Nephron (organoid): ENCODE results near the gene ZC3H12A.
A peak's percentile ranks its signal among the peaks of the same experiment; 100 is the strongest.

Experiments
- H3K27ac Mint-ChIP-seq, 3 experiments: 2 replicates each; pipeline ENCODE4 v1.8.0; 2020; ENCODE audit warnings: mixed read lengths in 3 of 3, mild to moderate bottlenecking in 2 of 3, moderate library complexity in 1 of 3
- H3K27me3 Mint-ChIP-seq: 2 replicates; pipeline ENCODE4 v1.8.0; 2021; ENCODE audit warnings: low read depth, mild to moderate bottlenecking, moderate library complexity, mixed read lengths
- H3K36me3 Mint-ChIP-seq: 2 replicates; pipeline ENCODE4 v1.8.0; 2020; ENCODE audit warnings: low read depth, mixed read lengths
- H3K4me1 Mint-ChIP-seq: 2 replicates; pipeline ENCODE4 v1.8.0; 2020; ENCODE audit warnings: mixed read lengths
- H3K4me3 Mint-ChIP-seq, 3 experiments: 2 replicates each; pipeline ENCODE4 v1.8.0; 2020; ENCODE audit warnings: mild to moderate bottlenecking in 3 of 3, mixed read lengths in 3 of 3, moderate library complexity in 2 of 3
- H3K9me3 Mint-ChIP-seq: 2 replicates; pipeline ENCODE4 v1.8.0; 2020; ENCODE audit warnings: mixed read lengths
- CTCF ChIP-seq, 3 experiments: fragments of 200-600 bp; sonication (generic); IDR thresholded peaks; one replicate each; pipeline ENCODE4 v1.5.0; 2021; ENCODE audit warnings: antibody characterized with exemption in 3 of 3; ENCODE audit not compliant: unreplicated experiment in 3 of 3

Gene ZC3H12A

GRCh38 chr1:37458551-37458950, 15.8 kb upstream of the ZC3H12A start:
- H3K27ac Mint-ChIP-seq, result no peak overlapping the region
- no peaks in the 10 kb centered on the region for H3K36me3 Mint-ChIP-seq
- TF ChIP-seq CTCF (IDR thresholded peaks at IDR 0.05; ENCODE audit: unreplicated experiment in 3 of 3), result no peak
- H3K27me3 Mint-ChIP-seq, result peaks cover 33% of the 10 kb centered on the region
- H3K4me1 Mint-ChIP-seq, result no peaks in the 10 kb centered on the region
- H3K4me3 Mint-ChIP-seq, result no peak overlapping the region
- H3K9me3 Mint-ChIP-seq, result no peaks in the 10 kb centered on the region

GRCh38 chr1:37461698-37462436, 12.5 kb upstream of the ZC3H12A start:
- no peak overlapping the region for H3K27ac Mint-ChIP-seq
- no peaks in the 10 kb centered on the region for H3K36me3 Mint-ChIP-seq
- no peaks in the 10 kb centered on the region for H3K9me3 Mint-ChIP-seq
- TF ChIP-seq CTCF (IDR thresholded peaks at IDR 0.05; ENCODE audit: unreplicated experiment in 3 of 3), result no peak
- no peaks in the 10 kb centered on the region for H3K4me1 Mint-ChIP-seq
- H3K4me3 Mint-ChIP-seq, result no peak overlapping the region
- H3K27me3 Mint-ChIP-seq, result peaks cover 16% of the 10 kb centered on the region

- H3K4me3 Mint-ChIP-seq, result no peak overlapping the region
- no peaks in the 10 kb centered on the region for H3K36me3 Mint-ChIP-seq
- H3K4me1 Mint-ChIP-seq, result no peaks in the 10 kb centered on the region
- H3K9me3 Mint-ChIP-seq, result no peaks in the 10 kb centered on the region
- H3K27me3 Mint-ChIP-seq, result peaks cover 3% of the 10 kb centered on the region
- no peak overlapping the region for H3K27ac Mint-ChIP-seq
- no peak for TF ChIP-seq CTCF (IDR thresholded peaks at IDR 0.05; ENCODE audit: unreplicated experiment in 3 of 3)
Measured at GRCh38 chr1:37464443-37464842, 9.9 kb upstream of the ZC3H12A start.

GRCh38 chr1:37465593-37466517, 8.5 kb upstream of the ZC3H12A start:
- H3K27ac Mint-ChIP-seq, result peak overlapping the region in 1 of 3 experiments; percentile 51
- H3K27me3 Mint-ChIP-seq, result peaks cover 11% of the 10 kb centered on the region
- H3K4me3 Mint-ChIP-seq, result no peak overlapping the region
- no peak for TF ChIP-seq CTCF (IDR thresholded peaks at IDR 0.05; ENCODE audit: unreplicated experiment in 3 of 3)
- no peaks in the 10 kb centered on the region for H3K4me1 Mint-ChIP-seq
- no peaks in the 10 kb centered on the region for H3K36me3 Mint-ChIP-seq
- H3K9me3 Mint-ChIP-seq, result no peaks in the 10 kb centered on the region

GRCh38 chr1:37468037-37468436, 6.3 kb upstream of the ZC3H12A start:
- Mint-ChIP-seq H3K27me3 (peaks cover 29% of the 10 kb centered on the region), H3K4me3 (no peak overlapping the region)

More at GRCh38 chr1:37468037-37468436, 6.3 kb upstream of the ZC3H12A start:
- no peak for TF ChIP-seq CTCF (IDR thresholded peaks at IDR 0.05; ENCODE audit: unreplicated experiment in 3 of 3)
- no peaks in the 10 kb centered on the region for H3K9me3 Mint-ChIP-seq
- no peak overlapping the region for H3K27ac Mint-ChIP-seq
- H3K4me1 Mint-ChIP-seq, result peaks cover 17% of the 10 kb centered on the region
- H3K36me3 Mint-ChIP-seq, result no peaks in the 10 kb centered on the region
